ENCODE measurements around the gene MAN1A1.

MAN1A1 gene

GRCh38 chr6:119241111-119241465, 108.5 kb downstream of the MAN1A1 start:
- Mint-ChIP-seq H3K36me3 (ENCODE audit: low read depth) (peaks cover 27% of the 10 kb centered on the region), H3K4me1 (ENCODE audit: low read depth) (no peaks in the 10 kb centered on the region), H3K27me3 (no peaks in the 10 kb centered on the region), H3K4me3 (no peak overlapping the region), H3K9me3 (no peaks in the 10 kb centered on the region), H3K27ac (no peak overlapping the region)

- Mint-ChIP-seq H3K4me3 (no peak overlapping the region), H3K36me3 (ENCODE audit: low read depth) (peaks cover 27% of the 10 kb centered on the region), H3K9me3 (no peaks in the 10 kb centered on the region), H3K27me3 (no peaks in the 10 kb centered on the region), H3K27ac (no peak overlapping the region), H3K4me1 (ENCODE audit: low read depth) (no peaks in the 10 kb centered on the region)
Measured at GRCh38 chr6:119240257-119241110, 109.1 kb downstream of the MAN1A1 start.

- Mint-ChIP-seq H3K9me3 (no peaks in the 10 kb centered on the region), H3K4me3 (no peak overlapping the region), H3K4me1 (ENCODE audit: low read depth) (peaks cover 5% of the 10 kb centered on the region), H3K27me3 (no peaks in the 10 kb centered on the region), H3K27ac (no peak overlapping the region), H3K36me3 (ENCODE audit: low read depth) (peaks cover 28% of the 10 kb centered on the region)
Measured at GRCh38 chr6:119237177-119237715, 112.3 kb downstream of the MAN1A1 start.

- H3K4me3 Mint-ChIP-seq = no peak overlapping the region
- H3K9me3 Mint-ChIP-seq = no peaks in the 10 kb centered on the region
- no peaks in the 10 kb centered on the region for H3K27me3 Mint-ChIP-seq
- no peak overlapping the region for H3K27ac Mint-ChIP-seq
- peaks cover 5% of the 10 kb centered on the region for H3K4me1 Mint-ChIP-seq (ENCODE audit: low read depth)
- H3K36me3 Mint-ChIP-seq (ENCODE audit: low read depth) = peaks cover 34% of the 10 kb centered on the region
Measured at GRCh38 chr6:119234941-119235340, 114.6 kb downstream of the MAN1A1 start.

GRCh38 chr6:119234457-119234856, 115.1 kb downstream of the MAN1A1 start:
- H3K4me1 Mint-ChIP-seq (ENCODE audit: low read depth) = peaks cover 5% of the 10 kb centered on the region
- H3K27ac Mint-ChIP-seq = no peak overlapping the region
- H3K9me3 Mint-ChIP-seq = no peaks in the 10 kb centered on the region
- H3K27me3 Mint-ChIP-seq = no peaks in the 10 kb centered on the region
- H3K36me3 Mint-ChIP-seq (ENCODE audit: low read depth) = peaks cover 34% of the 10 kb centered on the region
- H3K4me3 Mint-ChIP-seq = no peak overlapping the region

GRCh38 chr6:119233312-119233984, 116.1 kb downstream of the MAN1A1 start:
- Mint-ChIP-seq H3K36me3 (ENCODE audit: low read depth) (peaks cover 31% of the 10 kb centered on the region), H3K27ac (no peak overlapping the region), H3K4me3 (no peak overlapping the region), H3K27me3 (no peaks in the 10 kb centered on the region), H3K4me1 (ENCODE audit: low read depth) (peaks cover 5% of the 10 kb centered on the region), H3K9me3 (no peaks in the 10 kb centered on the region)

GRCh38 chr6:119231394-119231793, 118.2 kb downstream of the MAN1A1 start:
- Mint-ChIP-seq H3K36me3 (ENCODE audit: low read depth) (peaks cover 20% of the 10 kb centered on the region), H3K9me3 (no peaks in the 10 kb centered on the region), H3K27me3 (no peaks in the 10 kb centered on the region), H3K4me3 (no peak overlapping the region), H3K27ac (no peak overlapping the region), H3K4me1 (ENCODE audit: low read depth) (peaks cover 5% of the 10 kb centered on the region)

- H3K4me1 Mint-ChIP-seq (ENCODE audit: low read depth) = peaks cover 4% of the 10 kb centered on the region
- no peak overlapping the region for H3K27ac Mint-ChIP-seq
- no peaks in the 10 kb centered on the region for H3K27me3 Mint-ChIP-seq
- H3K9me3 Mint-ChIP-seq = no peaks in the 10 kb centered on the region
- peaks cover 11% of the 10 kb centered on the region for H3K36me3 Mint-ChIP-seq (ENCODE audit: low read depth)
- no peak overlapping the region for H3K4me3 Mint-ChIP-seq
Measured at GRCh38 chr6:119230160-119230559, 119.4 kb downstream of the MAN1A1 start.

GRCh38 chr6:119227377-119227776, 122.2 kb downstream of the MAN1A1 start:
- Mint-ChIP-seq H3K36me3 (ENCODE audit: low read depth) (peaks cover 19% of the 10 kb centered on the region), H3K4me3 (no peak overlapping the region), H3K9me3 (no peaks in the 10 kb centered on the region), H3K27me3 (no peaks in the 10 kb centered on the region), H3K4me1 (ENCODE audit: low read depth) (no peaks in the 10 kb centered on the region), H3K27ac (no peak overlapping the region)

GRCh38 chr6:119226089-119226488, 123.5 kb downstream of the MAN1A1 start:
- no peaks in the 10 kb centered on the region for H3K27me3 Mint-ChIP-seq
- no peaks in the 10 kb centered on the region for H3K4me1 Mint-ChIP-seq (ENCODE audit: low read depth)
- H3K27ac Mint-ChIP-seq = no peak overlapping the region
- H3K9me3 Mint-ChIP-seq = no peaks in the 10 kb centered on the region
- H3K36me3 Mint-ChIP-seq (ENCODE audit: low read depth) = peaks cover 19% of the 10 kb centered on the region
- no peak overlapping the region for H3K4me3 Mint-ChIP-seq

- Mint-ChIP-seq H3K4me1 (ENCODE audit: low read depth) (no peaks in the 10 kb centered on the region), H3K4me3 (no peak overlapping the region), H3K9me3 (no peaks in the 10 kb centered on the region), H3K27ac (no peak overlapping the region), H3K36me3 (ENCODE audit: low read depth) (peaks cover 14% of the 10 kb centered on the region), H3K27me3 (no peaks in the 10 kb centered on the region)
Measured at GRCh38 chr6:119224095-119224701, 125.4 kb downstream of the MAN1A1 start.

GRCh38 chr6:119220452-119220851, 129.1 kb downstream of the MAN1A1 start:
- no peaks in the 10 kb centered on the region for H3K9me3 Mint-ChIP-seq
- H3K4me3 Mint-ChIP-seq = no peak overlapping the region
- no peaks in the 10 kb centered on the region for H3K27me3 Mint-ChIP-seq
- H3K27ac Mint-ChIP-seq = no peak overlapping the region
- H3K4me1 Mint-ChIP-seq (ENCODE audit: low read depth) = no peaks in the 10 kb centered on the region
- H3K36me3 Mint-ChIP-seq (ENCODE audit: low read depth) = peaks cover 23% of the 10 kb centered on the region

- no peaks in the 10 kb centered on the region for H3K27me3 Mint-ChIP-seq
- peaks cover 15% of the 10 kb centered on the region for H3K36me3 Mint-ChIP-seq (ENCODE audit: low read depth)
- no peaks in the 10 kb centered on the region for H3K9me3 Mint-ChIP-seq
- H3K27ac Mint-ChIP-seq = no peak overlapping the region
- no peak overlapping the region for H3K4me3 Mint-ChIP-seq
- H3K4me1 Mint-ChIP-seq (ENCODE audit: low read depth) = no peaks in the 10 kb centered on the region
Measured at GRCh38 chr6:119218548-119218947, 131.0 kb downstream of the MAN1A1 start.

- Mint-ChIP-seq H3K9me3 (no peaks in the 10 kb centered on the region), H3K27ac (no peak overlapping the region), H3K27me3 (no peaks in the 10 kb centered on the region), H3K36me3 (ENCODE audit: low read depth) (peaks cover 10% of the 10 kb centered on the region), H3K4me3 (no peak overlapping the region), H3K4me1 (ENCODE audit: low read depth) (no peaks in the 10 kb centered on the region)
Measured at GRCh38 chr6:119215885-119216590, 133.5 kb downstream of the MAN1A1 start.

All from stimulated activated naive CD8-positive, alpha-beta T cell treated with anti-CD3 and anti-CD28 coated beads, Interleukin-15, Interleukin-2, amounts not matched to agents 100 ng/mL and 50 ng/mL, for 24 hours (primary cell).